H1 (cell line): Measurements from ENCODE around the gene AAGAB. TPM values are rescaled to one million over a fixed set of nuclear protein-coding genes. Genes with fewer than 3 reads are reported as not detected.

Experiments used
- BCL11A ChIP-seq, 2 experiments: IDR thresholded peaks; one replicate each; pipeline ENCODE4 v1.6.1; 2011; ENCODE audit warnings: low read depth in 2 of 2, low read length in 2 of 2, mild to moderate bottlenecking in 2 of 2
- CHD1 ChIP-seq: IDR thresholded peaks from 2 replicates; pipeline ENCODE4 v1.6.1; 2012; ENCODE audit warnings: low read depth, low read length, improper control_type of control experiment
- CTCF ChIP-seq, 3 experiments: IDR thresholded peaks; 1 replicate in 2 of 3; 2 replicates in 1 of 3; pipeline versions ENCODE4 v1.5.1 to v1.6.1; 2011; ENCODE audit warnings: low read length in 3 of 3, mild to moderate bottlenecking in 3 of 3, inconsistent platforms in 2 of 3, low read depth in 1 of 3, moderate library complexity in 1 of 3; ENCODE audit not compliant: insufficient read depth in 1 of 3; ENCODE audit errors: control extremely low read depth in 1 of 3
- KDM4A ChIP-seq: IDR thresholded peaks from one replicate; pipeline ENCODE4 v1.7.1; 2012; ENCODE audit warnings: low read depth, mild to moderate bottlenecking, moderate library complexity, low read length, inconsistent platforms; ENCODE audit not compliant: severe bottlenecking
- POU5F1 ChIP-seq: IDR thresholded peaks from 2 replicates; pipeline ENCODE4 v1.6.1; 2011; ENCODE audit warnings: low read depth, mild to moderate bottlenecking, low read length, moderate library complexity
- polyA plus RNA-seq, 7 experiments: library from polyadenylated mRNA; depleted of rRNA in 3 of 7; stranded (reverse) in 5 of 7; unstranded in 2 of 7; fragments of >200 nt in 5 of 7; fragments of 200-250 nt in 2 of 7; gene quantifications; 1 replicate in 5 of 7; 2 replicates in 1 of 7; 4 replicates in 1 of 7; pipeline versions ENCODE4 v1.2.1 to v1.2.3, GENCODE V29; 2011 to 2013; ENCODE audit warnings: missing spikeins in 2 of 7, mixed read lengths in 2 of 7
- total RNA-seq: library from RNA; stranded (reverse); fragmentation: NEBNext Ultra II Directional; extraction: Animal tissue kit (Norgen Biotek cat#: 25700); gene quantifications from 2 replicates; pipeline ENCODE4 v1.2.1, GENCODE V29; 2021

AAGAB gene
- total and polyA plus RNA-seq, 2 of the 8 experiments (the other 6 are each of a cell fraction or from before 2014, with no cell fraction given): 20.1 to 45.9 TPM

GRCh38 chr15:67224889-67225288 is 29.6 kb downstream of the AAGAB start (continued):
- TF ChIP-seq CHD1: no peak
- TF ChIP-seq CTCF (IDR thresholded peaks at IDR 0.05; ENCODE audit: control extremely low read depth in 1 of 3, insufficient read depth in 1 of 3, low read depth in 1 of 3, low read length in 3 of 3): no peak
- TF ChIP-seq POU5F1: no peak
- no peak for TF ChIP-seq KDM4A
- no peak for TF ChIP-seq BCL11A (IDR thresholded peaks at IDR 0.05; ENCODE audit: low read depth in 2 of 2, low read length in 2 of 2)
